Muscle of arm (tissue), 14 donors: ENCODE data around the gene HLA-A. TPM values are rescaled to one million over a fixed set of nuclear protein-coding genes. Genes with fewer than 3 reads are reported as not detected.

Experiments used
- DNase-seq: peaks from one replicate; pipeline ENCODE4 v3.0.0-alpha.2; 2013
- long read RNA-seq, 11 donors: transcript quantifications; one replicate each; lab custom pipeline, GENCODE V29; 2026
- polyA plus RNA-seq, 12 donors: library from polyadenylated mRNA; unstranded; fragments of 120-200 nt; gene quantifications; one replicate each; pipeline ENCODE4 v1.2.1, GENCODE V29; 2013; ENCODE audit not compliant: insufficient read length in 12 of 12

The HLA-A gene
- polyA plus RNA-seq: 100 to 1,000 TPM in 6 of 12 donors, 10 to 100 TPM in 5, not detected in 1; 45.1 to 155 (median 101) TPM
- long read RNA-seq, donor 1, transcript HLA-A-203 (8 exons, 1,611 nt): major isoform, 79 of 149 reads
- long read RNA-seq, donor 1, partial matches to known transcripts: 62 of 149 reads
- long read RNA-seq, donor 1, other reads (novel, unspliced or antisense): 8 of 149 reads
- long read RNA-seq, donor 2, transcript HLA-A-203 (8 exons, 1,611 nt): major isoform, 57 of 117 reads
- long read RNA-seq, donor 2, partial matches to known transcripts: 55 of 117 reads
- long read RNA-seq, donor 2, other reads (novel, unspliced or antisense): 5 of 117 reads
- long read RNA-seq, donor 3, transcript HLA-A-203 (8 exons, 1,611 nt): major isoform, 11 of 11 reads
- long read RNA-seq, donor 3, partial matches to known transcripts: 0 of 11 reads
- long read RNA-seq, donor 3, other reads (novel, unspliced or antisense): 0 of 11 reads
- long read RNA-seq, donor 4, transcript HLA-A-203 (8 exons, 1,611 nt): major isoform, 10 of 17 reads
- long read RNA-seq, donor 4, partial matches to known transcripts: 7 of 17 reads
- long read RNA-seq, donor 4, other reads (novel, unspliced or antisense): 0 of 17 reads
- long read RNA-seq, donor 5, transcript HLA-A-203 (8 exons, 1,611 nt): major isoform, 69 of 108 reads
- long read RNA-seq, donor 5, partial matches to known transcripts: 32 of 108 reads
- long read RNA-seq, donor 5, other reads (novel, unspliced or antisense): 7 of 108 reads
- long read RNA-seq, donor 6, transcript HLA-A-203 (8 exons, 1,611 nt): major isoform, 16 of 26 reads
- long read RNA-seq, donor 6, partial matches to known transcripts: 10 of 26 reads
- long read RNA-seq, donor 6, other reads (novel, unspliced or antisense): 0 of 26 reads
- long read RNA-seq, donor 7, transcript HLA-A-203 (8 exons, 1,611 nt): major isoform, 20 of 25 reads
- long read RNA-seq, donor 7, partial matches to known transcripts: 0 of 25 reads
- long read RNA-seq, donor 7, other reads (novel, unspliced or antisense): 5 of 25 reads
- long read RNA-seq, donor 8, transcript HLA-A-203 (8 exons, 1,611 nt): major isoform, 31 of 42 reads
- long read RNA-seq, donor 8, partial matches to known transcripts: 11 of 42 reads
- long read RNA-seq, donor 8, other reads (novel, unspliced or antisense): 0 of 42 reads
- long read RNA-seq, donor 9, transcript HLA-A-203 (8 exons, 1,611 nt): major isoform, 28 of 36 reads
- long read RNA-seq, donor 9, partial matches to known transcripts: 8 of 36 reads
- long read RNA-seq, donor 9, other reads (novel, unspliced or antisense): 0 of 36 reads
- long read RNA-seq, donor 10, transcript HLA-A-202 (8 exons, 1,854 nt): minor isoform, 7 of 83 reads
- long read RNA-seq, donor 10, transcript HLA-A-203 (8 exons, 1,611 nt): major isoform, 41 of 83 reads
- long read RNA-seq, donor 10, partial matches to known transcripts: 35 of 83 reads
- long read RNA-seq, donor 10, other reads (novel, unspliced or antisense): 0 of 83 reads
- long read RNA-seq, donor 11, transcript HLA-A-203 (8 exons, 1,611 nt): major isoform, 48 of 77 reads
- long read RNA-seq, donor 11, partial matches to known transcripts: 22 of 77 reads
- long read RNA-seq, donor 11, other reads (novel, unspliced or antisense): 7 of 77 reads

DNA sequence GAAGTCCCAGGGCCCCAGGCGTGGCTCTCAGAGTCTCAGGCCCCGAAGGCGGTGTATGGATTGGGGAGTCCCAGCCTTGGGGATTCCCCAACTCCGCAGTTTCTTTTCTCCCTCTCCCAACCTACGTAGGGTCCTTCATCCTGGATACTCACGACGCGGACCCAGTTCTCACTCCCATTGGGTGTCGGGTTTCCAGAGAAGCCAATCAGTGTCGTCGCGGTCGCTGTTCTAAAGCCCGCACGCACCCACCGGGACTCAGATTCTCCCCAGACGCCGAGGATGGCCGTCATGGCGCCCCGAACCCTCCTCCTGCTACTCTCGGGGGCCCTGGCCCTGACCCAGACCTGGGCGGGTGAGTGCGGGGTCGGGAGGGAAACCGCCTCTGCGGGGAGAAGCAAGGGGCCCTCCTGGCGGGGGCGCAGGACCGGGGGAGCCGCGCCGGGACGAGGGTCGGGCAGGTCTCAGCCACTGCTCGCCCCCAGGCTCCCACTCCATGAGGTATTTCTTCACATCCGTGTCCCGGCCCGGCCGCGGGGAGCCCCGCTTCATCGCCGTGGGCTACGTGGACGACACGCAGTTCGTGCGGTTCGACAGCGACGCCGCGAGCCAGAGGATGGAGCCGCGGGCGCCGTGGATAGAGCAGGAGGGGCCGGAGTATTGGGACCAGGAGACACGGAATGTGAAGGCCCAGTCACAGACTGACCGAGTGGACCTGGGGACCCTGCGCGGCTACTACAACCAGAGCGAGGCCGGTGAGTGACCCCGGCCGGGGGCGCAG is at the start of gene HLA-A:
HLA-A (plus strand) TSS at position 258 of the 778 bp plus-strand sequence; CDS start at position 280, 22 bp downstream.
- DNase-seq: peak; percentile 92

DNA sequence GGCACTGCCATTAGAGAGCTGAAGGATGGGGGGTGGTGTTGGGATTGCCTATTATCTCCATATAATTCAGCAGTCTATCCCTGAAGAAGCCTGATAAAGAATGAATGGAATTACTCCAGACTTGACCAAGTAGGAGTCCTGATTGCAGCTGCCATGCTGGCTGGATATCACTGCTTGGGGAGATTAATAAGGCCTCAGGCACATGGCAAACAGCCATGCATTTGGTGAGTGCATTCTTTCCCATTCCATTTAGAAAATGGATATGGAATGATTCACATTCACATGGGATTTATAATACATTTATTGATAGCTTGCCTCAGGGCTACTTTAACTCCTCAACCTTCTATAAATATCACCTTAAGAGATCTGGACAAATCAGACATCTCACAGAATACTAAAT is 49.6 kb upstream of the HLA-A start:
- no peak for DNase-seq

DNA sequence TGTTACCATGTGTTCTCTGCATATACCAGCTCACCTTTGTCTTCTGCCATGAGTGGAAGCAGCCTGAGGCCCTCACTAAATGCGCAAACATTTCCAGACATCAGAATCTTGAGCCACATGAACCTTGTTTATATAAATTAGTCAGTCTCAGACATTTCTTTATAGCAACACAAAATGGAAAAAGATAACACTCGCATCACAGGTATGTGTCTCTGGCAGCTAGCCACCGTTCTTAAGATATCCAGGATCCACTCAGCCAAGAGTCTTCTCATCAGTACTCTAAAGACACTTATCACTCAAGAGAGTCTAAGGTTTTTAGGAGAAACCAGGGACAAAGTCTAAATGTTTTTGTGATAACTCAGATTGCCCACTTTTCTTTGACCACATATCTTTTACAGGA is 43.1 kb upstream of the HLA-A start:
- no peak for DNase-seq

DNA sequence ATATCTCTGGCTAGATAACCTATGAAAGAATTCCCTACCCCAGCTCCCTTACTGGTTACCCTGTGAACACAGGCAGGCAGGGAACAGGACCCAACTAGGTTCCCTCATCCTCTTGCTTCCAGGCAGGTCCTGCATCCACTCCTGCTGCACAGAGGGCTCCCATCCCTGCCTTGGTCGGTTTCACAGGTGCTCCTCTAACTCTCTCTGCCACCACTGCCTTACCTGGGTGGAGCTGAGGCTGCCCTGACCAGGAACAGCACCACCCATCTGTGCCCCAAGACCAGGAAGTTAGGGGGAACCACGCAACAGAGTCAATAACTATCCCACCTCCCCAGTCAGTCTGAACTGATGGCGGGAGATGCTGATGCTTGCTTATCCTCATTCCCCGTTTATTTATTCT is 37.0 kb upstream of the HLA-A start:
- DNase-seq: no peak

DNA sequence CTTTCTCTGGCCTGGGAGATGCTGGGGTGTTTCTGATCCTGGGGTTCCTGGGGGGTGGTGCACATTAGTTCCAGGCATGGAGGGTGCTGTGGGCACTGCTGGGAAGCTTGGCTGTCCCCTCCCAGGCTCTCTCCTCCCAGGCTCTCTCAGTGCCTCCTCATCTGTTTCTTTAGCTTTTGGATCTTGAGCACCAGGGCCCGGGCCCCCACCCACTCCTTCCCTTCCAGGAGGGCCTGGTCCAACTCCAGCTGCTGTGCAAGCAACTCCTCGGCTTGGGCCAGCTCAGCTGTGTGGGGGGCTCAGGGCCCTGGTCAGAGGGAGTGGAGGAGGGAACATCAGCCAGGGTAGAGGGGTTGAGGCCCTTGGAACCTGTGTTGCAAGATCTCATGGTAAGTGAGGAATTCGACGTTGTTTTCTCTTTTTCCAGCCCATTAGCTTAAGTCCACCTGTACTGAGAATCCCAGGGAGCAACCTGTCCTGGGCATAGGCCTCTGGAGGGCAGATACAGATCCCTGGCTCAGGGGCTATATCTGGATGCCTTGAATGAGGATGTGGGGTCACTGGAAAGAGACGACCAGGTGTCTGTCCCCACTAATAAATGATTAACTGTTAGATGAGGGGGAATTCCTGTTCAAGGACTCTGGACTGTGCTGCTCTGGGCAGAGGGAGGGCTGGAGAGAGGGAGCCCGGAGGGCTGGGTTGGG is 34.5 kb upstream of the HLA-A start:
- no peak for DNase-seq

- no peak for DNase-seq
Observed at GRCh38 chr6:29908341-29908662, 34.0 kb upstream of the HLA-A start.

DNA sequence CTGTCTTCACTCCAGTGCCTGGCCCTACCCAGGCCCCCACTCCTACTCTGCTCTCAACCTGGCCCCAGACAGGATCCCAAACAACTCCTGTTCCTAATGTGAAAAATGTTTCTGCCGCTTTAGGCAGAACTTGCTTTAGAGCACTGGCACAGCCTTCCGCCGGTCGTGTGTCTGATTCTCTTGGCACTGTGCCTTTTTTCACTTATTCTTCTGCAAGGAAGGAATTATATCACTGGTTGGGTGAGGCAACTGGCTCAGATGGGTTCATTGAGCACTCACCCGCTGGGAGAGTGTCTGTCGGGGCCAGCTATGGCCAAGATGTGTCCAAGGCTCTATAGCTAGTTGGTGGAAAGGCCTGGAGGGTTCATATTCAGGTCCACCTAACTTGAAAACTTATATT is 33.6 kb upstream of the HLA-A start:
- DNase-seq: no peak

DNA sequence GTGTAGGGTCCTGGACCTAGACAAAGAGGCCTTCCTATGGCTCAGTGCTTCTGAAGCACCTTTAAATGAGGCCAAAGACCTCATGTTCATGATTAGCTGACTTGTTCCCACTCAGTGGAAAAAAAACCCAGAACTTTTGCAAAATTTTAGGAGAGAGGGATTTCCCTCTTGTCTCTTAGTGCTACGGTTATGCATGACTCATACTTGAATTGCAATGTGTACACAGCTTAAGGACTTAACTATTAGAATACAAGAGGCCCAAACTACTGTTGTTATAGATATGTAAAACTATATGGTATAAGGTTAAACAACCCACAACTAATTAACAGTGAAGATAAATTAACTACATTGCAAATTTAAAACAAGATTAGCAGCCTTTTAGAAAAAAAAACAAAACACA is 32.3 kb upstream of the HLA-A start:
- DNase-seq: no peak

- DNase-seq: no peak
Observed at GRCh38 chr6:29912840-29913239, 29.5 kb upstream of the HLA-A start.

DNA sequence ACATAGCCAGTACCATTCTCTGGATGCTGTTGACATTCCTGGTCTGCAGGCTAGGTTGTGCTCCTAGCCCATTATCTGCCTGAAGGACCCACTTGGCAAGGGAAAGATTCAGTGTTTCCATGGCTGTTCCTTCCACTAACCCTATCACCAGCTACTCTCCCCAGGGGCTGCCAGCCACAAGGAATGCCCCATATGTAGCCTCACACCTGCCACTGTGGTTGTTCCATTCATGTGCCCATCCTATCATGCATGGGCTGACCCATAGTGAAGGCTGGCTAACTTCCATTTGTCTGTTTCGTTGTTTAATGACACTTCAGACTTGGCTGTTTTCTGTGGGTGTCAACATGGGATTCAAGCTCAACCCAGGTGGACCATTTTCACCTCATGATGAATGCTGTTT is 25.6 kb upstream of the HLA-A start:
- DNase-seq: no peak

GRCh38 chr6:29917857-29918256 is 24.5 kb upstream of the HLA-A start:
- no peak for DNase-seq

GRCh38 chr6:29919506-29920445 is 22.6 kb upstream of the HLA-A start:
- DNase-seq: no peak

DNA sequence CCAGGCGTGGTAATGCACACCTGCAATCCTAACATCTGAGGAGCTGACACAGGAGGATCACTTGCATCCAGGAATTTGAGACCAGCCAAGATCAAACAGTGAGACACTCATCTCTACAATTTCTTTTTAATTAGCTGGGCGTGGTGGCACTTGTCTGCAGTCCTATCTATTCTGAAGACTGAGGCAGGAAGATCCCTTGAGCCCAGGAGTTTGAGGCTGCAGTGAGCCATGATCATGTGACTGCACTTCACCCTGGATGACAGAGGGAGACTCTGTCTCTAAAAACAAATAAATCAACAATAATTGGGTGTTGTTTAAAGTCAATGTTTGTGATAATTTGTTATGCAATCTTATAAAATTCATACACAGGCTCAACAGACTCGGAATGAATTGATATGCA is 18.0 kb upstream of the HLA-A start:
- no peak for DNase-seq

- no peak for DNase-seq
Observed at GRCh38 chr6:29924731-29925130, 17.6 kb upstream of the HLA-A start.

- no peak for DNase-seq
Observed at GRCh38 chr6:29925321-29925720, 17.0 kb upstream of the HLA-A start.

GRCh38 chr6:29925727-29926412 is 16.5 kb upstream of the HLA-A start:
- DNase-seq: no peak

DNA sequence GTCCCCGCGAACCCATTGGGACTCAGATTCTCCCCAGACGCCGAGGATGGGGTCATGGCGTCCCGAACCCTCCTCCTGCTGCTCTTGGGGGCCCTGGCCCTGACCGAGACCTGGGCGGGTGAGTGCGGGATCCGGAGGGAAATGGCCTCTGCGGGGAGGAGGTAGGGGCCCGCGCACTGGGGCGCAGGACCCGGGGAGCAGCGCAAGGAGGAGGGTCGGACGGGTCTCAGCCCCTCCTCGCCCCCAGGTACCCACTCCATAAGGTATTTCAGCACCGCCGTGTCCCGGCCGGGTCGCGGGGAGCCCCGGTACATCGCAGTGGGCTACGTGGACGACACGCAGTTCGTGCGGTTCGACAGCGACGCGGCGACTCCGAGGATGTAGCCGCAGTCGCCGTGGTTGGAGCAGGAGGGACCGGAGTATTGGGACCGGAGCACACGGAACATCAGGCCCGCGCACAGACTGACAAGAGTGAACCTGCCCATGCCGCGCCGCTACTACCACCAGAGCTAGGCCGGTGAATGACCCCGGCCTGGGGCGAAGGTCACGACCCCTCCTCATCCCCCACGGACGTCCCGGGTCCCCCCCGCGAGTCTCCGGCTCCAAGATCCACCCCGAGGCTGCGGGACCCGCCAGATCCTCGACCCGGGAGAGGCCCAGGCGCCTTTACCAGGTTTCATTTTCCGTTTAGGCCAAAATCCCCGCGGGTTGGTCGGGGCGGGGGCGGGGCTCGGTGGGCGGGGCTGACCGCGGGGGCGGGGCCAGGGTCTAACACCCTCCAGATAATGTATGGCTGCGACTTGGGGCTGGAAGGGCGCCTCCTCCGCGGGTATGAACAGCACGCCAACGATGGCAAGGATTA is 15.7 kb upstream of the HLA-A start:
- peak; percentile 42 for DNase-seq
